Panc1 (cell line): ENCODE data around the gene CHST8. TPM values are rescaled to one million over a fixed set of nuclear protein-coding genes. Genes with fewer than 3 reads are reported as not detected.

Source experiments
- ATAC-seq: fragments of 200-7000 bp; cut with Tn5 transposase; 2 replicates; pipeline ENCODE4 v1.9.1; 2020; ENCODE audit warnings: mild to moderate bottlenecking, moderate library complexity
- BruUV-seq: library from RNA; stranded (reverse); fragments of 400-500 nt; replicated peaks from 2 replicates; lab custom pipeline; 2021; lab: Mats Ljungman, UMichigan
- CTCF ChIA-PET: fragments of 300-600 bp; sonication (Branson Sonifier 250); formaldehyde crosslinking; loops from one replicate; lab custom pipeline; 2022; ENCODE audit warnings: antibody characterized with exemption; lab: Charles Lee
- POLR2A ChIA-PET: fragments of 300-600 bp; sonication (Branson Sonifier 250); formaldehyde crosslinking; loops from one replicate; lab custom pipeline; 2022; ENCODE audit warnings: antibody characterized with exemption; lab: Charles Lee
- DNase-seq: peaks from one replicate; pipeline ENCODE4 v3.0.0-alpha.2; 2010; ENCODE audit warnings: low read depth, low spot score
- H3K27ac ChIP-seq: 2 replicates; pipeline ENCODE4 v1.5.1; 2011; ENCODE audit warnings: mild to moderate bottlenecking, low read length, inconsistent platforms
- H3K27me3 ChIP-seq: fragments of 200-500 bp; sonication (Bioruptor generic); 2 replicates; pipeline ENCODE4 v1.6.0; 2014; ENCODE audit warnings: low read length, inconsistent platforms; ENCODE audit not compliant: control insufficient read depth, insufficient read depth
- H3K36me3 ChIP-seq: fragments of 200-500 bp; sonication (Bioruptor generic); 2 replicates; pipeline ENCODE4 v1.5.1; 2014; ENCODE audit warnings: inconsistent platforms, mild to moderate bottlenecking, low read length, moderate library complexity; ENCODE audit not compliant: control insufficient read depth, insufficient read depth
- H3K4me1 ChIP-seq: 2 replicates; pipeline ENCODE4 v1.5.1; 2011; ENCODE audit warnings: inconsistent platforms, mild to moderate bottlenecking, low read length, moderate library complexity; ENCODE audit not compliant: control insufficient read depth, insufficient read depth
- H3K4me3 ChIP-seq, 2 experiments: 2 replicates each; pipeline ENCODE4 v1.5.1; 2011 to 2012; ENCODE audit warnings: low read depth in 2 of 2, low read length in 2 of 2, mild to moderate bottlenecking in 2 of 2, inconsistent platforms in 1 of 2, moderate library complexity in 1 of 2
- H3K9me3 ChIP-seq: fragments of 200-500 bp; sonication (Bioruptor generic); 2 replicates; pipeline ENCODE4 v1.5.1; 2014; ENCODE audit warnings: low read depth, mild to moderate bottlenecking, inconsistent platforms, low read length, moderate library complexity; ENCODE audit not compliant: control insufficient read depth, insufficient read depth
- POLR2AphosphoS5 ChIP-seq: IDR thresholded peaks from 2 replicates; pipeline ENCODE4 v1.6.1; 2012; ENCODE audit warnings: mild to moderate bottlenecking, low read depth, low read length, moderate library complexity
- SIN3A ChIP-seq: IDR thresholded peaks from 2 replicates; pipeline ENCODE4 v1.6.1; 2012; ENCODE audit warnings: low read depth, mild to moderate bottlenecking, low read length, moderate library complexity, borderline replicate concordance; ENCODE audit not compliant: insufficient read depth
- TCF7L2 ChIP-seq: IDR thresholded peaks from 2 replicates; pipeline ENCODE4 v1.6.1; 2011; ENCODE audit warnings: mild to moderate bottlenecking, low read depth, low read length, inconsistent platforms
- in situ Hi-C: cut with HindIII; loops from 2 replicates; pipeline ENCODE4 v1.10.0; 2016; ENCODE audit warnings: low sequenced_read_pairs, low pct_unique_long_range_greater_than_20kb
- intact Hi-C: fragments of 100-400 bp; cut with micrococcal nuclease; formaldehyde crosslinking; loops from one replicate; pipeline ENCODE4 v1.10.0; 2022; ENCODE audit not compliant: unreplicated experiment
- total RNA-seq: library from RNA; stranded (reverse); gene quantifications from one replicate; pipeline ENCODE4 v1.2.1, GENCODE V29; 2021; ENCODE audit not compliant: unreplicated experiment
- TF ChIP-seq, protein P1 (sequence below): fragments of 450-650 bp; IDR thresholded peaks from 2 replicates; pipeline ENCODE4 v1.5.1; 2017; ENCODE audit warnings: mild to moderate bottlenecking
- TF ChIP-seq, protein P2 (sequence below), 2 experiments: IDR thresholded peaks; 2 replicates each; pipeline ENCODE4 v1.6.1; 2011 to 2012; ENCODE audit warnings: low read depth in 2 of 2, control low read depth in 1 of 2, low read length in 1 of 2, mild to moderate bottlenecking in 1 of 2, moderate library complexity in 1 of 2; ENCODE audit not compliant: insufficient read depth in 1 of 2

Gene CHST8
- total RNA-seq, 1 experiment from 2014 or later = 0.28 TPM

DNA sequence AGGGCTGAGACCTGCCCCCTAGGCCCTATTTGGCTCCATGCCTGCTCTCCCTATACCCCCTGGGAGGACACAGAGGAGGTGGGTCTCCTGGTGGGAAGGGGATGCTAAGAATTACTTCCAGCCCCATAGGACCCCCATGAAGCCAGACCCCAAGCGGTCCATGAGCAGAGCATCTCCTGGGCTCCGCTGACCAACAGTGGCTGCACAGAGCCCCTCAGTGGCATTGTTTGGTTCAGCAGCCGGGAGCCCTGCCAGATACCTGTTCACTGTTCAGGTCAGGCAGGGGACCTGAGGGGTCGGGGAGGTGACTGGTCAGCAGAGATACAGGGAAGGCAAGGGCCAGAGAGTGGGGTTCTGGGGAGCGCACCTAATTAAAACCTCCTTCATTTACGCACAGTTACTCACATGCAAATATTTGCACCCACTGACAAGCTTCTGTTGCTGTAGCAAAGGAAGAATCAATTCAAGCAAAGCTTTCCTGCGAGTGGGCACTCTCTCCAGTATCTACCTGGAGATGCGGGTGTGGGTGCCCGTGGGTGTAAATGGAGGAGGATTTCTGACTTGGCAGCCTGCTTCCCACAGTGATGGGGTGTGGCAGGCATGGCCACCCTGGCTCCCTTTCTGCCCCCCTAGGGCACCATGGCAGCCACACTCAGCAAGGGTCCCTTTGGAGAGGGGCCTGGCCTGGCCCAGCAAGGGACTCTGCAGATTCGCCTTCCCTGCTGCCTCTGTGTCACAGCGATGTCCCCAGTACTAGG is 83.5 kb downstream of the CHST8 start:
- in situ Hi-C loops (loop anchor here (10.0 kb wide), 1 partner anchor 290 kb away; no protein-coding TSS in a partner anchor), intact Hi-C loops (no loop called here)
- H3K4me1 ChIP-seq = no peaks in the 10 kb centered on the region
- peaks cover 20% of the 10 kb centered on the region for H3K27me3 ChIP-seq
- ATAC-seq (no peak), DNase-seq (no peak)
- no TSS peak for BruUV-seq
- TF ChIP-seq, protein P1, sequence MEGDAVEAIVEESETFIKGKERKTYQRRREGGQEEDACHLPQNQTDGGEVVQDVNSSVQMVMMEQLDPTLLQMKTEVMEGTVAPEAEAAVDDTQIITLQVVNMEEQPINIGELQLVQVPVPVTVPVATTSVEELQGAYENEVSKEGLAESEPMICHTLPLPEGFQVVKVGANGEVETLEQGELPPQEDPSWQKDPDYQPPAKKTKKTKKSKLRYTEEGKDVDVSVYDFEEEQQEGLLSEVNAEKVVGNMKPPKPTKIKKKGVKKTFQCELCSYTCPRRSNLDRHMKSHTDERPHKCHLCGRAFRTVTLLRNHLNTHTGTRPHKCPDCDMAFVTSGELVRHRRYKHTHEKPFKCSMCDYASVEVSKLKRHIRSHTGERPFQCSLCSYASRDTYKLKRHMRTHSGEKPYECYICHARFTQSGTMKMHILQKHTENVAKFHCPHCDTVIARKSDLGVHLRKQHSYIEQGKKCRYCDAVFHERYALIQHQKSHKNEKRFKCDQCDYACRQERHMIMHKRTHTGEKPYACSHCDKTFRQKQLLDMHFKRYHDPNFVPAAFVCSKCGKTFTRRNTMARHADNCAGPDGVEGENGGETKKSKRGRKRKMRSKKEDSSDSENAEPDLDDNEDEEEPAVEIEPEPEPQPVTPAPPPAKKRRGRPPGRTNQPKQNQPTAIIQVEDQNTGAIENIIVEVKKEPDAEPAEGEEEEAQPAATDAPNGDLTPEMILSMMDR = no peak
- no peak for TF ChIP-seq TCF7L2
- no peak for TF ChIP-seq SIN3A
- no peak for TF ChIP-seq POLR2AphosphoS5
- TF ChIP-seq, protein P2, sequence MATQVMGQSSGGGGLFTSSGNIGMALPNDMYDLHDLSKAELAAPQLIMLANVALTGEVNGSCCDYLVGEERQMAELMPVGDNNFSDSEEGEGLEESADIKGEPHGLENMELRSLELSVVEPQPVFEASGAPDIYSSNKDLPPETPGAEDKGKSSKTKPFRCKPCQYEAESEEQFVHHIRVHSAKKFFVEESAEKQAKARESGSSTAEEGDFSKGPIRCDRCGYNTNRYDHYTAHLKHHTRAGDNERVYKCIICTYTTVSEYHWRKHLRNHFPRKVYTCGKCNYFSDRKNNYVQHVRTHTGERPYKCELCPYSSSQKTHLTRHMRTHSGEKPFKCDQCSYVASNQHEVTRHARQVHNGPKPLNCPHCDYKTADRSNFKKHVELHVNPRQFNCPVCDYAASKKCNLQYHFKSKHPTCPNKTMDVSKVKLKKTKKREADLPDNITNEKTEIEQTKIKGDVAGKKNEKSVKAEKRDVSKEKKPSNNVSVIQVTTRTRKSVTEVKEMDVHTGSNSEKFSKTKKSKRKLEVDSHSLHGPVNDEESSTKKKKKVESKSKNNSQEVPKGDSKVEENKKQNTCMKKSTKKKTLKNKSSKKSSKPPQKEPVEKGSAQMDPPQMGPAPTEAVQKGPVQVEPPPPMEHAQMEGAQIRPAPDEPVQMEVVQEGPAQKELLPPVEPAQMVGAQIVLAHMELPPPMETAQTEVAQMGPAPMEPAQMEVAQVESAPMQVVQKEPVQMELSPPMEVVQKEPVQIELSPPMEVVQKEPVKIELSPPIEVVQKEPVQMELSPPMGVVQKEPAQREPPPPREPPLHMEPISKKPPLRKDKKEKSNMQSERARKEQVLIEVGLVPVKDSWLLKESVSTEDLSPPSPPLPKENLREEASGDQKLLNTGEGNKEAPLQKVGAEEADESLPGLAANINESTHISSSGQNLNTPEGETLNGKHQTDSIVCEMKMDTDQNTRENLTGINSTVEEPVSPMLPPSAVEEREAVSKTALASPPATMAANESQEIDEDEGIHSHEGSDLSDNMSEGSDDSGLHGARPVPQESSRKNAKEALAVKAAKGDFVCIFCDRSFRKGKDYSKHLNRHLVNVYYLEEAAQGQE (IDR thresholded peaks at IDR 0.05; ENCODE audit: insufficient read depth in 1 of 2, low read depth in 2 of 2, low read length in 1 of 2) = no peak
- H3K27ac ChIP-seq = no peak overlapping the region
- CTCF ChIA-PET = interaction anchor here (1.8 kb wide), 1 partner anchor 275 kb away, joined by 5 read pairs; no protein-coding TSS in a partner anchor
- H3K4me3 ChIP-seq = no peak overlapping the region
- H3K36me3 ChIP-seq = no peaks in the 10 kb centered on the region
- POLR2A ChIA-PET = no interaction called here
- H3K9me3 ChIP-seq = no peaks in the 10 kb centered on the region

DNA sequence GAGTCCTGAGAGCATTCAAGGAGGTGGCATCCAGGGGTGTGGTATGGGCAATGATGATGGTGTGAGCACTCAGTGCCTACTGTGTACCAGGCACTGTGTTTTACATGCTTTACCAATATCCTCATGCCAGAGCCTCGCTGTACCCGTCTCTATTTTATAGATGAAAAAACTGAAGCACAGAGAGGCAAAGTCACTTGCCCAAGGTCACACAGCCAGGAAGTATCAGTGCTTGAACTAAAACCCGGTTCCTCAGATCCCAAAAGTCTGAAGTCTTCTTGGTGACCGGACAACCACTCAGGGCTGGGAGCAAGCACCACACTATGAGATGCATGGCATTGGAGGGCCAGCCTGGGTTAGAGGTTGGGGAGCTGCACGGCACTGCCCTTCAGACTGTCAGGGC is 84.1 kb downstream of the CHST8 start:
- intact Hi-C loops (no loop called here), in situ Hi-C loops (loop anchor here (10.0 kb wide), 1 partner anchor 291 kb away; no protein-coding TSS in a partner anchor)
- BruUV-seq = no TSS peak
- no peak overlapping the region for H3K4me3 ChIP-seq
- H3K27ac ChIP-seq = no peak overlapping the region
- ATAC-seq (no peak), DNase-seq (no peak)
- TF ChIP-seq, protein P2 (IDR thresholded peaks at IDR 0.05; ENCODE audit: insufficient read depth in 1 of 2, low read depth in 2 of 2, low read length in 1 of 2) = no peak
- TF ChIP-seq, protein P1 = no peak
- no peak for TF ChIP-seq TCF7L2
- no peak for TF ChIP-seq POLR2AphosphoS5
- TF ChIP-seq SIN3A = no peak
- peaks cover 23% of the 10 kb centered on the region for H3K27me3 ChIP-seq
- no peaks in the 10 kb centered on the region for H3K4me1 ChIP-seq
- POLR2A ChIA-PET = no interaction called here
- H3K36me3 ChIP-seq = no peaks in the 10 kb centered on the region
- H3K9me3 ChIP-seq = no peaks in the 10 kb centered on the region
- CTCF ChIA-PET = no interaction called here
